DND-41 (cell line): ENCODE results near the gene GRM7.

Experiments used
- EZH2 ChIP-seq: IDR thresholded peaks from 3 replicates; pipeline ENCODE4 v1.6.1; 2012; ENCODE audit warnings: borderline replicate concordance, low read depth, mild to moderate bottlenecking, moderate library complexity, low read length, inconsistent platforms; ENCODE audit not compliant: severe bottlenecking
- TF ChIP-seq, protein P1 (sequence below): IDR thresholded peaks from 2 replicates; pipeline ENCODE4 v1.5.1; 2012; ENCODE audit warnings: borderline replicate concordance, low read length, moderate library complexity, mild to moderate bottlenecking; ENCODE audit not compliant: poor library complexity, severe bottlenecking; ENCODE audit errors: extremely low read depth

DNA sequence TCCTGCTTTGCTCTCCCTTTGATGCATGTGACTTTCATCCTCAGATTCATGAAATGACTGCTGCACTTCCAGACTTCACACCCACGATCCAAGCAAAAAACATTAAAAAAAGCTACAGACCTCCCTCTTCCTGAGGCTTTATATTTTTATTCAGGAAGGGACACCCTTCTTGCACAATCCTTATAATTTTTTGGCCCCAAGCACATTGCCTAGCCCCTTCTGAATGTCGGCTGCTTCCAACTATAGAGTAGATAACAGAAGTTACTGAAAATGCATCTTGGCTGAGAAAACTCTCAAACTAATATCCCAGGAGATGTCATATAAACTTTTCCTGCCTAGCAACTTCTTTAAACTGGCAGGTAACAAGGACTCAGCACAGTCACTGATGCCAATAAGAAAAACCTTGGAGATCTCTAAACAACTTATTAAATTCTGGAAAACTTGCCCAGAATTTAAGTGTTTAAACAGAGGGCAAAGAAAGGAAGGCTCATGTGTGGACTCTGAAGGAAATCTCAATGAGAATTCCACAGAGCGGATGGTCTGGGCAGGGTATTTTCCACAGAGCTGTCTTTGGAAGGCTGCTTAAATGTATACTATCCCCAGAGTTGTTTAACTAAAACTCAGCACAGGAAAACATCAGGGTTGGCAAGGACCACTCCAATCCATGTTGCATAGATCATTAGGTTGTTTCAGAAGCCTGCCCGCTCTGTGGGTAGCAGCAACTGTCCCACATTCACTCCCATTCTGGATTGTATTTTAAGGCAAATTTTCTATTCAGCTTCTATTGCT, 893.9 kb downstream of the GRM7 start:
- TF ChIP-seq, protein P1, sequence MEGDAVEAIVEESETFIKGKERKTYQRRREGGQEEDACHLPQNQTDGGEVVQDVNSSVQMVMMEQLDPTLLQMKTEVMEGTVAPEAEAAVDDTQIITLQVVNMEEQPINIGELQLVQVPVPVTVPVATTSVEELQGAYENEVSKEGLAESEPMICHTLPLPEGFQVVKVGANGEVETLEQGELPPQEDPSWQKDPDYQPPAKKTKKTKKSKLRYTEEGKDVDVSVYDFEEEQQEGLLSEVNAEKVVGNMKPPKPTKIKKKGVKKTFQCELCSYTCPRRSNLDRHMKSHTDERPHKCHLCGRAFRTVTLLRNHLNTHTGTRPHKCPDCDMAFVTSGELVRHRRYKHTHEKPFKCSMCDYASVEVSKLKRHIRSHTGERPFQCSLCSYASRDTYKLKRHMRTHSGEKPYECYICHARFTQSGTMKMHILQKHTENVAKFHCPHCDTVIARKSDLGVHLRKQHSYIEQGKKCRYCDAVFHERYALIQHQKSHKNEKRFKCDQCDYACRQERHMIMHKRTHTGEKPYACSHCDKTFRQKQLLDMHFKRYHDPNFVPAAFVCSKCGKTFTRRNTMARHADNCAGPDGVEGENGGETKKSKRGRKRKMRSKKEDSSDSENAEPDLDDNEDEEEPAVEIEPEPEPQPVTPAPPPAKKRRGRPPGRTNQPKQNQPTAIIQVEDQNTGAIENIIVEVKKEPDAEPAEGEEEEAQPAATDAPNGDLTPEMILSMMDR: no peak
- no peak for TF ChIP-seq EZH2
